Peyer's patch (tissue), 4 donors: ENCODE results near the gene NEU4.

Experiments used
- CTCF ChIP-seq, 6 experiments: fragments of 450-650 bp in 4 of 6; fragments of 200-600 bp in 2 of 6; sonication (generic) in 1 of 6; IDR thresholded peaks; one replicate each; pipeline ENCODE4 v1.5.1; 2017 to 2019; ENCODE audit warnings: antibody characterized with exemption in 6 of 6, mild to moderate bottlenecking in 3 of 6, moderate library complexity in 1 of 6
- POLR2A ChIP-seq, 2 donors: fragments of 450-650 bp; IDR thresholded peaks; one replicate each; pipeline ENCODE4 v1.5.1; 2017; ENCODE audit warnings: antibody characterized with exemption in 2 of 2, mild to moderate bottlenecking in 2 of 2, moderate library complexity in 2 of 2

- TF ChIP-seq POLR2A (IDR thresholded peaks at IDR 0.05) (no peak), CTCF (IDR thresholded peaks at IDR 0.05) (no peak)
Observed at GRCh38 chr2:241773511-241774418, 35.2 kb upstream of the NEU4 start.
